Epithelial cell of esophagus (primary cell): Measurements from ENCODE around the gene LNPK.

Experiments
- DNase-seq: peaks from one replicate; pipeline ENCODE4 v3.0.0; 2010; ENCODE audit warnings: low read depth
- H3K4me3 ChIP-seq: 2 replicates; pipeline ENCODE4 v1.5.1; 2011; ENCODE audit warnings: mild to moderate bottlenecking, low read length, control low read depth
- TF ChIP-seq, protein P1 (sequence below): IDR thresholded peaks from 2 replicates; pipeline ENCODE4 v1.5.1; 2011; ENCODE audit warnings: low read depth, mild to moderate bottlenecking, low read length, control low read depth, inconsistent platforms; ENCODE audit not compliant: insufficient read depth; ENCODE audit errors: missing control alignments

The LNPK gene

DNA sequence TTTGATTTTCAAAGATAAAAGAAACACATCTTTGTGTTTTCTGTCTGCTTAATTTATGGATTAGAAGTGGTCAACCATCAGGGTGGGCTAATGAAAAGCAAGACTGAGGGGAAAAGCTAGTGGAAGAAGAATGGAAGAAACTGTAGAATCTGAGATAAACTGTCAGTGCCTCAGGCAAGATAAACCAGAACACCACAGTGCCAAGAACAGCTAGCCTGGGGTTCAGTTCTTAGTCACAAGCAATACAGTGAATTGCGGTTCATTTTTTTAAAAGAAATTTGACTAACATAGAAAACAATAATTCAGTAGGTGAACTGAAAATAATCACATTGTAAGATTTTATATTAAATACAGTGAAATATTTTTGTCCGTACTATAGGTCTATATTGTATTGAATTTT lies 22.0 kb upstream of the LNPK start:
- TF ChIP-seq, protein P1, sequence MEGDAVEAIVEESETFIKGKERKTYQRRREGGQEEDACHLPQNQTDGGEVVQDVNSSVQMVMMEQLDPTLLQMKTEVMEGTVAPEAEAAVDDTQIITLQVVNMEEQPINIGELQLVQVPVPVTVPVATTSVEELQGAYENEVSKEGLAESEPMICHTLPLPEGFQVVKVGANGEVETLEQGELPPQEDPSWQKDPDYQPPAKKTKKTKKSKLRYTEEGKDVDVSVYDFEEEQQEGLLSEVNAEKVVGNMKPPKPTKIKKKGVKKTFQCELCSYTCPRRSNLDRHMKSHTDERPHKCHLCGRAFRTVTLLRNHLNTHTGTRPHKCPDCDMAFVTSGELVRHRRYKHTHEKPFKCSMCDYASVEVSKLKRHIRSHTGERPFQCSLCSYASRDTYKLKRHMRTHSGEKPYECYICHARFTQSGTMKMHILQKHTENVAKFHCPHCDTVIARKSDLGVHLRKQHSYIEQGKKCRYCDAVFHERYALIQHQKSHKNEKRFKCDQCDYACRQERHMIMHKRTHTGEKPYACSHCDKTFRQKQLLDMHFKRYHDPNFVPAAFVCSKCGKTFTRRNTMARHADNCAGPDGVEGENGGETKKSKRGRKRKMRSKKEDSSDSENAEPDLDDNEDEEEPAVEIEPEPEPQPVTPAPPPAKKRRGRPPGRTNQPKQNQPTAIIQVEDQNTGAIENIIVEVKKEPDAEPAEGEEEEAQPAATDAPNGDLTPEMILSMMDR = no peak
- DNase-seq = no peak
- no peak overlapping the region for H3K4me3 ChIP-seq

DNA sequence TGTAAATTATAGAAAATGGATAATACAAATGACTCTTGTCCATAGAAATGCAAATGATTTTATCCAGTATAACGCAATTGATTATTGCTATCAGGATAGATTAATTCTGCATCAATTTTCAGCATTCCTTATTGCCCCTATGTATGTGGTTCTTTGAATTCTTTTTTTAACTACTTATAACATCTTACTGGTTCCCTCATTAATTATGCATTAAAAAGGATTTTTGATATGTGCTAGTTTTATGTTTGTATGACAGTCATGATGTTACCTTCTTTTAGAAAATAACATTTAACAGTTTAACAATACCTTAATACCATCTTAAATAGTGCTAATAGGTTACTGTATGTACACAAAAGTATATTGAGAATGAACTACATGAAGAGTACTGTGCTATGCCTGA lies 20.0 kb upstream of the LNPK start:
- no peak for DNase-seq
- no peak overlapping the region for H3K4me3 ChIP-seq
- TF ChIP-seq, protein P1 = no peak

DNA sequence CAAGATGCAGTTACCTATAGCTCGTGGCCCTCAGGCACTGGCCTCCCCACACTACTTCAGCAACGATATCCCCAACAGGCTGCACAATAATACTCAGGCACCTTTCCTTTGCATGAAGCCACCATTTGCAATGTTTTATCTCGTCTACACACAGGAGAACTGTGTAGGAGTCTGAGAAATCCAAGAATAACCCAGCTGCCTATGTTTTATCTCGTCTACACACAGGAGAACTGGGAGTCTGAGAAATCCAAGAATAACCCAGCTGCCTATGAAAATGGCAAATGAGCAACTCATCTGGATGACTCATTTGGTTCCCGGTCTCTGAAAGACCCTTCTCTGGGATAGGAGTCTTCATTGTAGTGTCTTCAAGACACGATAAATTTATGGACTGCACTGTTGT lies 18.3 kb upstream of the LNPK start:
- TF ChIP-seq, protein P1 = no peak
- no peak overlapping the region for H3K4me3 ChIP-seq
- no peak for DNase-seq

DNA sequence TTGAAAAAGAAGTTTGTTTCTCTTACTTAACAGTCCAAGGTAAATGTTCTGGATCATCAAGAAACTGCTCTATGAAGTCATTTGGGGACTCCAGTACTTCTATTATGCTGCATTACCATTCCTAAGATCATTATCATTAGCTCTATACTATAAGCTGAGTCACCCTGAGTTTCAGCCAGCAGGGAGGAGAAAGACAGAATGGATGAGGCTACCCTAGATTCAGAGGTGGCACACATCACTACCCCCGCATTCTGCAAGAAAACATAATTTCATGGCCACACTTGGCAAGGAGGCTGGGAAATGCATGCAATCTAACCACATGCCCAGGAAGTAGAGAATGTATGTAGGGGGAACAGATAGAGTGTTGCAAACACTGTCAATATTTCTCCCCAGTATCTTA lies 16.6 kb upstream of the LNPK start:
- H3K4me3 ChIP-seq = no peak overlapping the region
- peak; percentile 11 for DNase-seq
- TF ChIP-seq, protein P1 = no peak

DNA sequence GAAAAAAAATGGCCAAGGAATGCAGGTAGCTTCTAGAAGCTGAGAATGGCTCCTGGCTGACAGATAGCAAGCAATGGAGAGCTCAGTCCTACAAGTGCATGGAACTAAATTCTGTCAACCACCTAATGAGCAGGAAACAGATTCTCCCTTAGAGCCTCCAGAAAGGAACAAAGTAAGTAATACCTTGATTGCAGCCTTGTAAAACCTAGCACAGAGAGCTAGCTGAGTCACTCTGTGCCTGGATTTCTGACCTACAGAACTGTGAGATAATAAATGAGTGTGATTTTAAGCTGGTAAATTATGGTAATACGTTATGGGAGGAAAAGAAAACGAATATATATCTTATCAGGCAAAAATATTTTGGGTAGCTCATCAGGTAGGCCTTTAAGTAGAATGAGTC lies 7.4 kb upstream of the LNPK start:
- TF ChIP-seq, protein P1 = no peak
- H3K4me3 ChIP-seq = no peak overlapping the region
- DNase-seq = no peak

DNA sequence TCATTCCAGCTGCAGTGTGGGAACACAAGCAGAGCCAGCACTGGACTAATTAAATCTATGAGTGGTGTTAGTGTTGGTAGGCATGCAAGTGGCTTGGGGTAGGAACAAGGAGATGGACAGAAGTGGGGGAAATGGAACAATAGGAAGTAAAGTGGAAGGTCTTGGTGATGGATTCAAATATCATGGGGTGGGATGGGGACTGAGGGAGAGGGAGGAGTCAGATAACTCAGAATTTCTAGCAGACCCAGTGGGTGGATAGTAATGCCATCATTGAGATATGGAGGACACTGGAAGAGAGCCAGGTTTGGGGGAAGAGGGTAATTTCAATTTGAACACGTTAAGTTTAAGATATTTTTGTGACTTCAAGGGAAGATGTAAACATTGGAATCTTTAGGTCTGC lies 2.9 kb upstream of the LNPK start:
- DNase-seq = no peak
- TF ChIP-seq, protein P1 = no peak
- H3K4me3 ChIP-seq = no peak overlapping the region

DNA sequence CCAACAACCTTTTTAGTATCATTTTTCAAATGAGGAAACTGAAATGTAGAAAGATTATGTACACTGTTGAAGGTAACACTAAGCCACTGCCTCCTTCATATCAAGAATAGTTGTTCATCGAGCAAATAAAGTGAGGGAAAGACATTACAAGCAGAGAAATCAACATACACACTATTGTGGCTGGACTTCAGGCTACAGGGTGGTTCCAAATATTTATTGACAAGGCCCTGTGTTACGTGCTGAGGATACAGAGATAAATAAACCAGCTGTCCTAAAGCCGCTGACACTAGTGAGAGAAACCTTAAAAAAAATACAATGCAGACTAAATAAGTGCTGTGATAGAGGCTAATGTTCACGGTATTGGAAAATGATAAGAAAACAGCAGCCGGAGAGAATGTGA lies 1.9 kb upstream of the LNPK start:
- no peak for DNase-seq
- H3K4me3 ChIP-seq = no peak overlapping the region
- TF ChIP-seq, protein P1 = no peak
